ENCODE measurements around the gene TMEM270. TPM values are rescaled to one million over a fixed set of nuclear protein-coding genes. Genes with fewer than 3 reads are reported as not detected.

TMEM270 gene
- total RNA-seq, 1 experiment from 2014 or later = 0.28 TPM

DNA sequence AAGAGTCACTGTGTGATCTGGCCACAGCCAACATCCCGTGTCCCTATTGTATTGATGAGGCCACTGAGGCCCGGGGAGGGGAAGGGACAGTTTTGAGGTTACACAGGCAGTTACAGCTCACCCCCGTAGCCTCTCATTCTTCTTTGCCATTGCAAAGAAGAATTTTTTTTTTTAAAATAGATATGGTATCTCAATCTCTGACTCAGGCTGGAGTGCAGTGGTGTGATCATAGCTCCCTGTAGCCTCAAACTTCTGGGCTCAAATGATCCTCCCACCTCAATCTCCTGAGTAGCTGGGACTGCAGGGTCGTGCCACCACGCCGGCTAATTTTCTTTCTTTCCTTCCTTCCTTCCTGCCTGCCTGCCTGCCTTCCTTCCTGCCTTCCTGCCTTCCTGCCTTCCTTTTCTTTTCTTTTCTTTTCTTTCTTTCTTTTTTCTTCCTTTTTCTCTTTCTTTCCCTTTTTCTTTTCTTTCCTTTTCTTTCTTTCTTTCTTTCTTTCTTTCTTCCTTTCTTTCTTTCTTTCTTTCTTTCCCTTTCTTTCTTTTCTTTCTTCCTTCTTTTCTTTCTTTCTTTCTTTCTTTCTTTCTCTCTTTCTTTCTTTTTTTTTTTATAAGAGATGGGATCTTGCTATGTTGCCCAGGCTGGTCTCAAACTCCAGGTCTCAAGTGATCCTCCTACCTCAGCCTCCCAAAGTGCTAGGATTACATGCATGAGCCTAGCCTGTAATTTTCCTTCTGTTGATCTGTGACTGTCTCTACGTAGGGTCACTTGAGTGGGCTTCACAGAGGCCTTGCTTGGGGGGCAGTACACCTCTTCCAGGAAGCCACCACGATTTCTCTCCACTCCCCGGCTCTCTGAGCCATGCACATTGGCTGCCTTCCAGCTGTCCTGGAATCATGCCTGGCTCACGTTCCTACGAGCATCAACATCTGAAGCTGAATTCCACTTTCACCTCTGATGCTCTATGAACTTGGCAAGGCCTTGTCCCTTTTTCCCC is 31.3 kb downstream of the TMEM270 start:
- H3K4me3 Mint-ChIP-seq = no peak overlapping the region
- peaks cover 4% of the 10 kb centered on the region; the same call in 1 of the 2 replicates for H3K4me1 Mint-ChIP-seq
- POLR2A ChIA-PET = no interaction called here
- no peak overlapping the region for H3K27ac Mint-ChIP-seq
- H3K9me3 Mint-ChIP-seq = peaks cover 19% of the 10 kb centered on the region
- peaks cover 11% of the 10 kb centered on the region for H3K36me3 Mint-ChIP-seq
- CTCF ChIA-PET = interaction anchor here (1.5 to 1.9 kb wide), 5 partner anchors 9 to 134 kb away, joined by 3 to 19 read pairs (median 10); no protein-coding TSS in a partner anchor
- peak; percentile 42; the same call in 1 of the 2 replicates for TF ChIP-seq ZNF121 (CRISPR knock-in tag; IDR thresholded peaks at IDR 0.05)
- TF ChIP-seq, protein P1, sequence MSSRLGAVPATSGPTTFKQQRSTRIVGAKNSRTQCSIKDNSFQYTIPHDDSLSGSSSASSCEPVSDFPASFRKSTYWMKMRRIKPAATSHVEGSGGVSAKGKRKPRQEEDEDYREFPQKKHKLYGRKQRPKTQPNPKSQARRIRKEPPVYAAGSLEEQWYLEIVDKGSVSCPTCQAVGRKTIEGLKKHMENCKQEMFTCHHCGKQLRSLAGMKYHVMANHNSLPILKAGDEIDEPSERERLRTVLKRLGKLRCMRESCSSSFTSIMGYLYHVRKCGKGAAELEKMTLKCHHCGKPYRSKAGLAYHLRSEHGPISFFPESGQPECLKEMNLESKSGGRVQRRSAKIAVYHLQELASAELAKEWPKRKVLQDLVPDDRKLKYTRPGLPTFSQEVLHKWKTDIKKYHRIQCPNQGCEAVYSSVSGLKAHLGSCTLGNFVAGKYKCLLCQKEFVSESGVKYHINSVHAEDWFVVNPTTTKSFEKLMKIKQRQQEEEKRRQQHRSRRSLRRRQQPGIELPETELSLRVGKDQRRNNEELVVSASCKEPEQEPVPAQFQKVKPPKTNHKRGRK (CRISPR knock-in tag; IDR thresholded peaks at IDR 0.05; ENCODE audit: borderline replicate concordance) = peak; percentile 86; the same call in 1 of the 2 replicates
- TF ChIP-seq, protein P2, sequence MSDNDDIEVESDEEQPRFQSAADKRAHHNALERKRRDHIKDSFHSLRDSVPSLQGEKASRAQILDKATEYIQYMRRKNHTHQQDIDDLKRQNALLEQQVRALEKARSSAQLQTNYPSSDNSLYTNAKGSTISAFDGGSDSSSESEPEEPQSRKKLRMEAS (CRISPR knock-in tag; IDR thresholded peaks at IDR 0.05) = no peak
- no peaks in the 10 kb centered on the region; the same call in 1 of the 2 replicates for H3K27me3 Mint-ChIP-seq (ENCODE audit: low read depth)
- ATAC-seq = no peak
- no peak for DNase-seq (ENCODE audit: low spot score)

DNA sequence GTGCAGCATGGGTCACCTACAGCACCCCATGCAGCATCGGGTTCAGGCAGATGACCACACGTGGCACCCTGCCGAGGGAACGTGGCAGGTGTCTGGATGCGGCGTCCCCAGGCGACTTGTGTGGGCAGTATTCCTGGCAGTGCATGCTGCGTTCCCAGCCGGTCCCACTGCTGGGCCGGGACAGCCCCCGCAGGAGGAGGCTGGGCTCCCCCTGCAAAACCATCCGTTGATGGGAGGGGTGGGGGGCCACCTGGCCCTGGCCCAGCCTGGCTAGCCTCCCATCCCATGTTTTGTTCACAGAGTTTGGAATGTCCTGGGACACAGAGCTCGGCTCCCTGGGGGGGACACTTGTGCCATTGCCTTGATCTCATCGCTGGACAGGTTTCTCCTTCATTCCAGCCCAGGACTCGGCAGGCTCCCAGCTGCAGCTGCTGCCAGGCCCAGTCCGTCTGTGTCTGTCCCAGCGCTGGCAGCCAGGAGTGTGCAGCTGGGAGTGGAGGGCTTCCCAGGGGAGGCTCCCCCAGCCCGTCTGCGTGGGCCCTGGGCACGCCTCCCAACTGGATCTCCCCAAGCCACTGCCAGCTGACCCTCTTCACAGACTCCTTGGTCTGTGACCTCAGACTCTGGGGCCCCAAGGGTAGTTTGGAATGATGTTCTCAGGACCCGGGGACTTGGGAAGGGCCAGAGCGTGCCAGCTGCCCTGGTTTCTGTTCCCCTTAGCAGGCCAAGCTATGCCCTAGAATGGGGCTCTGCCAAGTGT is 32.6 kb downstream of the TMEM270 start:
- ATAC-seq (no peak), DNase-seq (ENCODE audit: low spot score) (no peak)
- TF ChIP-seq, protein P3, sequence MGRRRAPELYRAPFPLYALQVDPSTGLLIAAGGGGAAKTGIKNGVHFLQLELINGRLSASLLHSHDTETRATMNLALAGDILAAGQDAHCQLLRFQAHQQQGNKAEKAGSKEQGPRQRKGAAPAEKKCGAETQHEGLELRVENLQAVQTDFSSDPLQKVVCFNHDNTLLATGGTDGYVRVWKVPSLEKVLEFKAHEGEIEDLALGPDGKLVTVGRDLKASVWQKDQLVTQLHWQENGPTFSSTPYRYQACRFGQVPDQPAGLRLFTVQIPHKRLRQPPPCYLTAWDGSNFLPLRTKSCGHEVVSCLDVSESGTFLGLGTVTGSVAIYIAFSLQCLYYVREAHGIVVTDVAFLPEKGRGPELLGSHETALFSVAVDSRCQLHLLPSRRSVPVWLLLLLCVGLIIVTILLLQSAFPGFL (CRISPR knock-in tag; IDR thresholded peaks at IDR 0.05; ENCODE audit: borderline replicate concordance) = no peak
- TF ChIP-seq, protein P4, sequence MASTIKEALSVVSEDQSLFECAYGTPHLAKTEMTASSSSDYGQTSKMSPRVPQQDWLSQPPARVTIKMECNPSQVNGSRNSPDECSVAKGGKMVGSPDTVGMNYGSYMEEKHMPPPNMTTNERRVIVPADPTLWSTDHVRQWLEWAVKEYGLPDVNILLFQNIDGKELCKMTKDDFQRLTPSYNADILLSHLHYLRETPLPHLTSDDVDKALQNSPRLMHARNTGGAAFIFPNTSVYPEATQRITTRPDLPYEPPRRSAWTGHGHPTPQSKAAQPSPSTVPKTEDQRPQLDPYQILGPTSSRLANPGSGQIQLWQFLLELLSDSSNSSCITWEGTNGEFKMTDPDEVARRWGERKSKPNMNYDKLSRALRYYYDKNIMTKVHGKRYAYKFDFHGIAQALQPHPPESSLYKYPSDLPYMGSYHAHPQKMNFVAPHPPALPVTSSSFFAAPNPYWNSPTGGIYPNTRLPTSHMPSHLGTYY (CRISPR knock-in tag; IDR thresholded peaks at IDR 0.05) = no peak
- no peak for TF ChIP-seq ZNF423 (CRISPR knock-in tag; IDR thresholded peaks at IDR 0.05)
- Mint-ChIP-seq H3K27me3 (ENCODE audit: low read depth) (no peaks in the 10 kb centered on the region; the same call in 1 of the 2 replicates), H3K27ac (no peak overlapping the region), H3K4me1 (peaks cover 4% of the 10 kb centered on the region; the same call in 1 of the 2 replicates), H3K36me3 (peaks cover 11% of the 10 kb centered on the region), H3K9me3 (peaks cover 19% of the 10 kb centered on the region), H3K4me3 (no peak overlapping the region)
- POLR2A ChIA-PET = no interaction called here
- CTCF ChIA-PET = interaction anchor here (0.9 kb wide), 1 partner anchor 134 kb away, joined by 3 read pairs; no protein-coding TSS in a partner anchor

DNA sequence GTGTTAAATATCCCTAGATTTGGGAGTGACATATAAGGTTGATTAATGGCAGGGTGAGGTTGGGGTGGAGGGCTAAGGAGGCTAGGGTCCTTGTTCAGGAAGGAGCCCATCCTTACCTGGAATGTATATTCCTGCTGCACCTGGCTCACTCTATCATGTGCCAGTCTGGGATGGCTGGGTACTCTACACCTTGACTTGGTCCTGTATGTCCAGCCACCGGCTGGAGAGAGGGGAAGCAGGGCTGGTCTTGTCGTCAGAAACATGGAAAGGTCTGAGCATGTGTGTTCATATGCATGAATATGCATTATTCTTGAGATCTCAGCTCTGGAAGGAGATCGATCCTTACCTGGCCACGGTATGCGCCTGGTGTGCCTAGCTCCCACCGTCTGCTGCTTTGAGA is 33.2 kb downstream of the TMEM270 start:
- no peak overlapping the region for H3K27ac Mint-ChIP-seq
- no peaks in the 10 kb centered on the region; the same call in 1 of the 2 replicates for H3K27me3 Mint-ChIP-seq (ENCODE audit: low read depth)
- no peak overlapping the region for H3K4me3 Mint-ChIP-seq
- no peak for ATAC-seq
- no peaks in the 10 kb centered on the region for H3K4me1 Mint-ChIP-seq
- TF ChIP-seq, protein P5, sequence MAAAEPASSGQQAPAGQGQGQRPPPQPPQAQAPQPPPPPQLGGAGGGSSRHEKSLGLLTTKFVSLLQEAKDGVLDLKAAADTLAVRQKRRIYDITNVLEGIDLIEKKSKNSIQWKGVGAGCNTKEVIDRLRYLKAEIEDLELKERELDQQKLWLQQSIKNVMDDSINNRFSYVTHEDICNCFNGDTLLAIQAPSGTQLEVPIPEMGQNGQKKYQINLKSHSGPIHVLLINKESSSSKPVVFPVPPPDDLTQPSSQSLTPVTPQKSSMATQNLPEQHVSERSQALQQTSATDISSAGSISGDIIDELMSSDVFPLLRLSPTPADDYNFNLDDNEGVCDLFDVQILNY (CRISPR knock-in tag; IDR thresholded peaks at IDR 0.05) = no peak
- TF ChIP-seq ZNF671 (CRISPR knock-in tag; IDR thresholded peaks at IDR 0.05) (no peak), EMX1 (CRISPR knock-in tag; IDR thresholded peaks at IDR 0.05) (no peak)
- ChIA-PET CTCF (interaction anchor here (0.9 kb wide), 1 partner anchor 133 kb away, joined by 3 read pairs; no protein-coding TSS in a partner anchor), POLR2A (no interaction called here)
- H3K9me3 Mint-ChIP-seq = peaks cover 19% of the 10 kb centered on the region
- peaks cover 11% of the 10 kb centered on the region for H3K36me3 Mint-ChIP-seq
- no peak for DNase-seq (ENCODE audit: low spot score)

Measured in WTC11 (cell line).